ENCODE data around the gene NCBP3. TPM values are rescaled to one million over a fixed set of nuclear protein-coding genes. Genes with fewer than 3 reads are reported as not detected.

NCBP3 gene
- total RNA-seq, 5 donors from 2014 or later (not counting 1 experiment from before 2014, with no cell fraction given): 35.6 to 55.5 (median 46.7) TPM

DNA sequence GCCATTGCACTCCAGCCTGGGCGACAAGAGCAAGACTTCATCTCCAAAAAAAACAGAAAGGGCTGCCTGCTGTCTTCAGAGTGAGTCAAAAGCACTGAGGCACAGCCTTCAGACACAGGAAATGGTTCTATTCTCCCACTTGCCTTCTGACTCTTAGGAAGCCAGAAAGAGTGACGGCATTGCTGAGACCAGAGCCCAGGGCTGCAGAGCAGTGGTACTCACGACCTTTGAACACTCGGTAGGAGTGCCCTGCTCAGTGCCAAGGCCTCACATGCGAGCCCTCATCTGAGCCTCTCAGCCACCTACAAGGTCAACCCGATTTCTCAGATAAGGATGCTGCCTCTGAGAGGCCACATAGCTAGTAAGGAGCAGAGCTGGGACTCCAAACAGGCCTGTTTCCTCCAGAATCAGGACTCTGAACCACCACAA is 41.5 kb downstream of the NCBP3 start:
- POLR2A ChIA-PET: no interaction called here
- no peak for DNase-seq

DNA sequence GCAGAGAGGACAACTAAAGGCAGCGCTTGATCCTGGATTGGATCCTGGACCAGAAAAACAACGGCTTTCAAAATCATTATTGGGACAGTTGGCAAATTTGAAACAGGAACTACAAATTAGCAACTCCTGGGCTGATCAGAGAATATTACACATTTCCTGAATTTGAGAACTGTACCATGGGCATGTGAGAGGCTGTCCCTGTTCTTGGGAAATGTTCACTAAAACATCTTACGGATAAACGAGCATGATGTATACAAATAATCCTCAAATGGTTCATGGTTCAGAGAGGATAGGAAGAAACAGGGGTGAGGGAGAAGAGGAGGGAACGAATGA is 42.8 kb downstream of the NCBP3 start:
- ChIA-PET POLR2A (no interaction called here), CTCF (no interaction called here)
- no peak for ATAC-seq (replicated peaks in 1 of 4)
- WGBS (ENCODE audit: insufficient coverage): 100% methylated on average over 1 of the region's 5 CpGs
- H3K4me3 ChIP-seq (ENCODE audit: control insufficient read depth in 1 of 2, extremely low read depth in 1 of 2, low read length in 1 of 2): no peak overlapping the region
- H3K36me3 Mint-ChIP-seq: peaks cover 18% of the 10 kb centered on the region
- H3K27me3 Mint-ChIP-seq: no peaks in the 10 kb centered on the region
- H3K9me3 ChIP-seq: no peaks in the 10 kb centered on the region
- H3K4me1 ChIP-seq (ENCODE audit: control insufficient read depth in 1 of 2, extremely low read depth in 1 of 2, insufficient read depth in 2 of 2, low read length in 2 of 2): peaks cover 0 to 14% of the 10 kb centered on the region in 2 experiments
- H3K9me3 Mint-ChIP-seq: no peaks in the 10 kb centered on the region
- H3K4me1 Mint-ChIP-seq: peaks cover 4 to 15% (median 13%) of the 10 kb centered on the region in 3 donors
- peak overlapping the region in 1 of 2 donors; percentile 55 for H3K27ac Mint-ChIP-seq
- peaks cover 7 to 17% of the 10 kb centered on the region in 2 donors for H3K36me3 ChIP-seq (ENCODE audit: control insufficient read depth in 2 of 2, extremely low read depth in 1 of 2, insufficient read depth in 1 of 2, low read length in 1 of 2)
- DNase-seq: no peak
- no peaks in the 10 kb centered on the region for H3K27me3 ChIP-seq (replicated peaks in 1 of 2; ENCODE audit: control insufficient read depth in 2 of 2, extremely low read depth in 1 of 2, insufficient read depth in 2 of 2, low read length in 1 of 2)
- H3K4me3 Mint-ChIP-seq: no peak overlapping the region
- H3K27ac ChIP-seq (ENCODE audit: low read length): no peak overlapping the region

More for the DNA sequence above, 41.5 kb downstream of the NCBP3 start:
- WGBS (ENCODE audit: insufficient coverage): 46% methylated on average over 6 of the region's 6 CpGs
- Mint-ChIP-seq H3K9me3 (no peaks in the 10 kb centered on the region), H3K4me1 (peaks cover 0 to 6% (median 5%) of the 10 kb centered on the region in 3 donors), H3K27ac (peak overlapping the region in 1 of 2 donors; percentile 39), H3K27me3 (no peaks in the 10 kb centered on the region), H3K36me3 (peaks cover 24% of the 10 kb centered on the region), H3K4me3 (no peak overlapping the region)
- CTCF ChIA-PET: no interaction called here
- H3K36me3 ChIP-seq (ENCODE audit: control insufficient read depth in 2 of 2, extremely low read depth in 1 of 2, insufficient read depth in 1 of 2, low read length in 1 of 2): peaks cover 7 to 27% of the 10 kb centered on the region in 2 donors
- peaks cover 0 to 14% of the 10 kb centered on the region in 2 experiments for H3K4me1 ChIP-seq (ENCODE audit: control insufficient read depth in 1 of 2, extremely low read depth in 1 of 2, insufficient read depth in 2 of 2, low read length in 2 of 2)
- H3K27ac ChIP-seq (ENCODE audit: low read length): peak overlapping the region; percentile 1
- no peak overlapping the region for H3K4me3 ChIP-seq (ENCODE audit: control insufficient read depth in 1 of 2, extremely low read depth in 1 of 2, low read length in 1 of 2)
- H3K9me3 ChIP-seq: no peaks in the 10 kb centered on the region
- H3K27me3 ChIP-seq (replicated peaks in 1 of 2; ENCODE audit: control insufficient read depth in 2 of 2, extremely low read depth in 1 of 2, insufficient read depth in 2 of 2, low read length in 1 of 2): no peaks in the 10 kb centered on the region
- peak in 2 of 4 experiments; percentile 38 to 44 for ATAC-seq (replicated peaks in 1 of 4)

DNA sequence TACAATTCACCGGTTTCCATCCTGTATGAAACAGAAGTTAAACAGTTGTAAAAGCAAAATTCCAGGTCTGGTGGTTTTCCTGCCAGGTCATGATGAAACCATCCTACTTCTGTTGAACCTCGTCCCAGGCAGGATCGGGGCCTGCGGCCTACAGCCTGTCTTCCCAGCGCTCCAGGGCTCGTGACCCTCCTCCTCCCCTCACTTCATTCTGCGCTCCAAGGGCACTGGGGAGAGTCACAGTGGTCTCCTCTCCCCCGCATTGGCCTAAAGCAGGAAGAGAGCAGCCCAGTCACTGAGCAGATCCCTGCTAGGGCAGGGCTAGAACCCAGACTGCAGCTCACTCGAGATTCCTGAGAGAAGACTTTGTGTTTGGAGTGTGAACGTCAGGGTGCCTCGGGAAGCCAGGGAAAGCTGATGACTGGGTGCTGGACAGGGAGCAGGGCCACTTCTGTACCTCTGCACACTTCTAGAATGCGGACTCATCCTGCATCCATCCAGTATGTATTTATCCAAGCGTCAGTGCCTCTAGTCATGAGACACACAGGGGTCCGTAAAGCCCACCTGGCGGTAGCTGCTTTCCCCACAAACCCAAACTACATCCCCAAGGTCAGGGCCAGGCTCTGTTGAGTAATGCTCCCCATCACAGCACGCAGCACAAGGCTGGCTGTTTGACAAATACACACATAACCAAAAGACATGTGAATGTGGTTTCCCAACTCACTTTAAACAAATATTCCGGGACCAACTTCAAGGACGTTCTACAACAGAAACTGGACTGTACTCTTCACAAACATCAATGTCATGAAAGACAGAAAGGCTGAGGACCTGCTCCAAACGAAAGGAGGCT is 43.4 kb downstream of the NCBP3 start:
- Histone ChIP-seq H3K4me3 (ENCODE audit: control insufficient read depth in 1 of 2, extremely low read depth in 1 of 2, low read length in 1 of 2) (no peak overlapping the region), H3K9me3 (no peaks in the 10 kb centered on the region), H3K27me3 (replicated peaks in 1 of 2; ENCODE audit: control insufficient read depth in 2 of 2, extremely low read depth in 1 of 2, insufficient read depth in 2 of 2, low read length in 1 of 2) (no peaks in the 10 kb centered on the region), H3K36me3 (ENCODE audit: control insufficient read depth in 2 of 2, extremely low read depth in 1 of 2, insufficient read depth in 1 of 2, low read length in 1 of 2) (peaks cover 6 to 13% of the 10 kb centered on the region in 2 donors), H3K4me1 (ENCODE audit: control insufficient read depth in 1 of 2, extremely low read depth in 1 of 2, insufficient read depth in 2 of 2, low read length in 2 of 2) (peaks cover 0 to 16% of the 10 kb centered on the region in 2 experiments), H3K27ac (ENCODE audit: low read length) (no peak overlapping the region)
- WGBS (ENCODE audit: insufficient coverage): 96% methylated on average over 17 of the region's 19 CpGs
- no peak for DNase-seq
- Mint-ChIP-seq H3K27ac (peak overlapping the region in 1 of 2 donors; percentile 55), H3K36me3 (peaks cover 13% of the 10 kb centered on the region), H3K4me1 (peaks cover 5 to 18% (median 13%) of the 10 kb centered on the region in 3 donors), H3K9me3 (no peaks in the 10 kb centered on the region), H3K4me3 (no peak overlapping the region), H3K27me3 (no peaks in the 10 kb centered on the region)
- ChIA-PET CTCF (no interaction called here), POLR2A (no interaction called here)
- ATAC-seq (replicated peaks in 1 of 4): no peak

DNA sequence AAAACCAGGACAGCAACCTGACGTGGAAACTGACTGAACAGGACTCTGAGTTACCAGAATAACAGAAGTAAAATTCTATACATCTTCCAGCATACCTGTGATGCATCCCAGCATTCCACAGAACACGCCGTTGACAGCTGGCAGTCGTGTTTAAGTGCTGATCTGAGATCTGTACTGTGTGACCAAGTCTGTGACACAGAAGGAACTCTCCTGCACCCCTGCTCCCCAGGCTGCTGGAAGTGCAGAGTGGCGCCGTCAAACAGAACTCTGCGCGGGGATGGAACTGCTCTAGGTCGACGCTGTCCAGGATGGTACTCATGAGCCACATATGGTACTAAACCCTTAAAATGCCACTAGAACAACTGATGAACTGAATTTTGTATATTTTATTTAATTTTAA is 44.3 kb downstream of the NCBP3 start:
- ATAC-seq (replicated peaks in 1 of 4) (no peak), DNase-seq (no peak)
- H3K36me3 Mint-ChIP-seq: peaks cover 4% of the 10 kb centered on the region
- POLR2A ChIA-PET: no interaction called here
- no peaks in the 10 kb centered on the region for H3K27me3 Mint-ChIP-seq
- H3K9me3 ChIP-seq: no peaks in the 10 kb centered on the region
- no peak overlapping the region for H3K4me3 ChIP-seq (ENCODE audit: control insufficient read depth in 1 of 2, extremely low read depth in 1 of 2, low read length in 1 of 2)
- H3K4me1 ChIP-seq (ENCODE audit: control insufficient read depth in 1 of 2, extremely low read depth in 1 of 2, insufficient read depth in 2 of 2, low read length in 2 of 2): peaks cover 0 to 20% of the 10 kb centered on the region in 2 experiments
- H3K9me3 Mint-ChIP-seq: no peaks in the 10 kb centered on the region
- H3K27ac Mint-ChIP-seq: no peak overlapping the region
- no peaks in the 10 kb centered on the region for H3K27me3 ChIP-seq (replicated peaks in 1 of 2; ENCODE audit: control insufficient read depth in 2 of 2, extremely low read depth in 1 of 2, insufficient read depth in 2 of 2, low read length in 1 of 2)
- CTCF ChIA-PET: no interaction called here
- 97% methylated on average over 7 of the region's 10 CpGs for WGBS (ENCODE audit: insufficient coverage)
- H3K4me3 Mint-ChIP-seq: no peak overlapping the region
- no peak overlapping the region for H3K27ac ChIP-seq (ENCODE audit: low read length)
- H3K4me1 Mint-ChIP-seq: peaks cover 12 to 21% (median 16%) of the 10 kb centered on the region in 3 donors
- peaks cover 2 to 5% of the 10 kb centered on the region in 2 donors for H3K36me3 ChIP-seq (ENCODE audit: control insufficient read depth in 2 of 2, extremely low read depth in 1 of 2, insufficient read depth in 1 of 2, low read length in 1 of 2)

DNA sequence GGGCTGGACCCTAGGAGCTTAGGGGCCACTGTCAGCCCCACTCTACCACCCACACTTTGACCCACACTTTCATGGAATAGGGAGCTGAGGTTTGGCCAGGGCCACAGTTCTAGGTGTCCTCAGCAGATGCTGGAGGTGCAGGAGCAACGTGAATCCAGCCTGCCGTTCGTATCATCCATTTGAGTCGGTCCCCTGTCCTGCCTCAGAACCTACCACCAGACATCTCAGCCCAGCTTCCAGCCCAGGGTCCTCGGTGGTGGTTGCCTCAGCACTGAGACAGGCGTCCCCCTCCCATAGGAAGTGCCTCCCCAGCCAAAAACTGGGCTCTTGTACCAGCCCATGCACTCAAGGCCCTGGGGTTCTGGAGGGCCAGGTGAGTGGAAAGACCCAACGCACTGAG is 44.7 kb downstream of the NCBP3 start:
- 88% methylated on average over 7 of the region's 7 CpGs for WGBS (ENCODE audit: insufficient coverage)
- Histone ChIP-seq H3K9me3 (no peaks in the 10 kb centered on the region), H3K4me1 (ENCODE audit: control insufficient read depth in 1 of 2, extremely low read depth in 1 of 2, insufficient read depth in 2 of 2, low read length in 2 of 2) (peaks cover 0 to 25% of the 10 kb centered on the region in 2 experiments), H3K27ac (ENCODE audit: low read length) (no peak overlapping the region), H3K4me3 (ENCODE audit: control insufficient read depth in 1 of 2, extremely low read depth in 1 of 2, low read length in 1 of 2) (no peak overlapping the region), H3K36me3 (ENCODE audit: control insufficient read depth in 2 of 2, extremely low read depth in 1 of 2, insufficient read depth in 1 of 2, low read length in 1 of 2) (peaks cover 2 to 3% of the 10 kb centered on the region in 2 donors), H3K27me3 (replicated peaks in 1 of 2; ENCODE audit: control insufficient read depth in 2 of 2, extremely low read depth in 1 of 2, insufficient read depth in 2 of 2, low read length in 1 of 2) (no peaks in the 10 kb centered on the region)
- Mint-ChIP-seq H3K9me3 (no peaks in the 10 kb centered on the region), H3K27ac (no peak overlapping the region), H3K4me3 (no peak overlapping the region), H3K27me3 (no peaks in the 10 kb centered on the region), H3K36me3 (peaks cover 3% of the 10 kb centered on the region), H3K4me1 (peaks cover 16 to 26% (median 20%) of the 10 kb centered on the region in 3 donors)
- ChIA-PET POLR2A (interaction anchor here in 1 of 2 donors (0.6 kb wide), 1 partner anchor 55 kb away, joined by 3 read pairs; no protein-coding TSS in a partner anchor), CTCF (no interaction called here)
- ATAC-seq (replicated peaks in 1 of 4) (no peak), DNase-seq (no peak)

DNA sequence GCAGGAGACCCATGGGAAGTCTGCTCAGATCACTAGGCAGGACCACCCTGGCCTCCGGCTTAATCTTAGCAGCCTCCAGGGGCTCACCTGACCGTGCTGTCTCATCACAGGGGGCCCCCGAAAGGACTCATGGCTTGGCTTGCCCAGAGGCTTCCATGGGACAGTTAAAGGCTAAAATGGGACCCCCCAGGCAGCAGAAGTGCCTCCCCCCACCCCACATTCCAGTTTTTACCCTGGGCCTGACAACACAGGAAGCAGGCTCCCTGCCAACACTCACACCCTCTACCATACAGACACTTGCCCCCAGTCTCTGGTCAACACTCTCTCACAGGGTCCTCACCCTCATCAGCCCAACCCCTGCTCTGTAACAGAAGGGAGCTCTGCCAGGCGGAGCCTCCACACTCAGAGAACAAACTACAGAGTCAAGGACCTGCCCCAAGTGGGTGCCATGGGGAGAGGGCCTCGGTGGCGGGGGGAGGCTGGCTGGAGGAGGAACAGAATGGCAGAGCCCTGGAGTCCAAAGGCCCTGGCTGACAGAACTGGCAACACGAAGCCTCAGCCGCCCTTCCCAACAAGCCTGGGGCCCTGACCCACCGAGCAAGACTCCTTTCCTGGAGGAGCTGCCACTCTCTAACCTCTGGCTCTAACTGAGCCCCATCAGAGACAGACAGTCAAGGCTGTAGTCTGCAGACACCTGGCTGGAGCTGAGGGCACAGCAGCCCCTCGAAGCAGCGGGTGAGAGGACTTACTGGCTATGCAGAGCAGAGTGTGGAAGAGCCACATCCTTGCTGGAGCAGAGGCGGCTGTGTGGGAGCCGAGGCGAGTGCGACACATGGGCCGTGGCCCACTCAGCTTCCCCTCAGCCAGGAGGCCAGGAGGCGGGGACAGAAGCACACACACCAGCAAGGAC is 45.4 kb downstream of the NCBP3 start, which contains the start of gene ITGAE:
Gene ITGAE (minus strand): TSS at position 827 of the 910 bp plus-strand sequence. CDS start 44 bp downstream, at position 783.
- 72% methylated on average over 14 of the region's 17 CpGs for WGBS (ENCODE audit: insufficient coverage)
- ATAC-seq (replicated peaks in 1 of 4) (no peak), DNase-seq (no peak)
- H3K9me3 Mint-ChIP-seq: no peaks in the 10 kb centered on the region
- H3K4me1 Mint-ChIP-seq: peaks cover 17 to 33% (median 27%) of the 10 kb centered on the region in 3 donors
- H3K36me3 ChIP-seq (ENCODE audit: control insufficient read depth in 2 of 2, extremely low read depth in 1 of 2, insufficient read depth in 1 of 2, low read length in 1 of 2): peaks cover 2 to 3% of the 10 kb centered on the region in 2 donors
- peaks cover 2 to 32% of the 10 kb centered on the region in 2 experiments for H3K4me1 ChIP-seq (ENCODE audit: control insufficient read depth in 1 of 2, extremely low read depth in 1 of 2, insufficient read depth in 2 of 2, low read length in 2 of 2)
- POLR2A ChIA-PET: interaction anchor here in 1 of 2 donors (0.6 kb wide), 1 partner anchor 55 kb away, joined by 3 read pairs; no protein-coding TSS in a partner anchor
- no peaks in the 10 kb centered on the region for H3K9me3 ChIP-seq
- H3K27ac ChIP-seq (ENCODE audit: low read length): no peak within 1 kb of the TSS
- H3K36me3 Mint-ChIP-seq: peaks cover 3% of the 10 kb centered on the region
- H3K27me3 Mint-ChIP-seq: no peaks in the 10 kb centered on the region
- peak within 1 kb of the TSS in 1 of 2 donors; percentile 61 for H3K27ac Mint-ChIP-seq
- H3K4me3 Mint-ChIP-seq: peak within 1 kb of the TSS in 2 of 3 donors; percentile 34 to 53
- H3K27me3 ChIP-seq (replicated peaks in 1 of 2; ENCODE audit: control insufficient read depth in 2 of 2, extremely low read depth in 1 of 2, insufficient read depth in 2 of 2, low read length in 1 of 2): no peaks in the 10 kb centered on the region
- no peak within 1 kb of the TSS for H3K4me3 ChIP-seq (ENCODE audit: control insufficient read depth in 1 of 2, extremely low read depth in 1 of 2, low read length in 1 of 2)
- CTCF ChIA-PET: no interaction called here
